Measurements from ENCODE around the gene PATJ.
"Not testable (repeated sequence)": the region's sequence is repeated elsewhere in the genome, so short reads cannot be mapped to it uniquely, and the experiment has no call there.

DNA sequence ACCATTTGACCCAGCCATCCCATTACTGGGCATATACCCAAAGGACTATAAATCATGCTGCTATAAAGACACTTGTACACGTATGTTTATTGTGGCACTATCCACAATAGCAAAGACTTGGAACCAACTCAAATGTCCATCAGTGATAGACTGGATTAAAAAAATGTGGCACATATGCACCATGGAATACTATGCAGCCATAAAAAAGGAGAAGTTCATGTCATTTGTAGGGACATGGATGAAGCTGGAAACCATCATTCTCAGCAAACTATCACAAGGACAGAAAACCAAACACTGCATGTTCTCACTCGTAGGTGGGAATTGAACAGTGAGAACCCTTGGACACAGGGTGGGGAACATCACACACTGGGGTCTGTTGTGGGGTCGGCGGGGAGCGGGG, 206.4 kb downstream of the PATJ start:
- TF ChIP-seq EZH2 (IDR thresholded peaks at IDR 0.05); POLR2AphosphoS5 (IDR thresholded peaks at IDR 0.05; ENCODE audit: borderline replicate concordance, low read depth, low read length); FOXP2 (optimal IDR thresholded peaks at IDR 0.05; ENCODE audit: control extremely low read depth, extremely low read length, insufficient read depth): not testable (repeated sequence)
